IPS DF 4.7 (cell line): ENCODE results near the gene SGTB.
"Not testable (repeated sequence)": the region's sequence is repeated elsewhere in the genome, so short reads cannot be mapped to it uniquely, and the experiment has no call there.

Source experiments
- DNase-seq: peaks from one replicate; pipeline ENCODE4 v3.0.0-alpha.2; 2013; ENCODE audit warnings: low spot score; ENCODE audit errors: extremely low read depth

SGTB gene

GRCh38 chr5:65672796-65673195 is 49.1 kb downstream of the SGTB start:
- no peak for DNase-seq

GRCh38 chr5:65668696-65669095 is 53.2 kb downstream of the SGTB start:
- no peak for DNase-seq

- DNase-seq, result peak; percentile 30
Observed at GRCh38 chr5:65663804-65664521, 57.9 kb downstream of the SGTB start.

GRCh38 chr5:65654713-65655112 is 67.2 kb downstream of the SGTB start:
- no peak for DNase-seq

- DNase-seq, result no peak
Observed at GRCh38 chr5:65651144-65651543, 70.8 kb downstream of the SGTB start.

- no peak for DNase-seq
Observed at GRCh38 chr5:65647941-65648340, 74.0 kb downstream of the SGTB start.

- no peak for DNase-seq
Observed at GRCh38 chr5:65646938-65647337, 75.0 kb downstream of the SGTB start.

- no peak for DNase-seq
Observed at GRCh38 chr5:65640240-65640639, 81.7 kb downstream of the SGTB start.

GRCh38 chr5:65630981-65631380 is 90.9 kb downstream of the SGTB start:
- no peak for DNase-seq

- DNase-seq, result no peak
Observed at GRCh38 chr5:65625743-65626142, 96.2 kb downstream of the SGTB start.

- DNase-seq, result peak; percentile 60
Observed at GRCh38 chr5:65624571-65625555, 97.0 kb downstream of the SGTB start, which contains the start of the genes SHLD3 and TRAPPC13. Gene SHLD3 (plus strand): TSS chr5:65625027. CDS start chr5:65629588, 4,561 bp downstream. Gene TRAPPC13 (plus strand): TSS chr5:65625027. CDS start chr5:65625061, 34 bp downstream.

- peak; percentile 51 for DNase-seq
Observed at GRCh38 chr5:65624025-65624570, 97.8 kb downstream of the SGTB start, which contains the start of gene TRIM23. Gene TRIM23 (minus strand): TSS chr5:65624333. CDS start chr5:65624274, 59 bp downstream.

- DNase-seq, result no peak
Observed at GRCh38 chr5:65623482-65623881, 98.4 kb downstream of the SGTB start.

GRCh38 chr5:65621961-65622360 is 99.9 kb downstream of the SGTB start:
- DNase-seq, result not testable (repeated sequence)

- no peak for DNase-seq
Observed at GRCh38 chr5:65620021-65620420, 101.9 kb downstream of the SGTB start.
